H9 (cell line): ENCODE results near the gene ZFAND3. TPM values are rescaled to one million over a fixed set of nuclear protein-coding genes. Genes with fewer than 3 reads are reported as not detected.

Source experiments
- DNase-seq: peaks from one replicate; pipeline ENCODE4 v3.0.0-alpha.2; 2017
- H2AFZ ChIP-seq: one replicate; pipeline ENCODE4 v1.6.1; 2013; ENCODE audit warnings: mild to moderate bottlenecking, low read length, control low read depth, moderate library complexity
- H2AK5ac ChIP-seq: 2 replicates; pipeline ENCODE4 v1.6.1; 2013; ENCODE audit warnings: low read length, control low read depth, mixed read lengths; ENCODE audit not compliant: insufficient read length
- H2BK120ac ChIP-seq: one replicate; pipeline ENCODE4 v1.6.1; 2013; ENCODE audit warnings: low read depth, mild to moderate bottlenecking, low read length, control low read depth, inconsistent platforms; ENCODE audit not compliant: poor library complexity, severe bottlenecking
- H2BK12ac ChIP-seq: 2 replicates; pipeline ENCODE4 v1.6.1; 2013; ENCODE audit warnings: low read length, control low read depth, mixed read lengths, low read depth; ENCODE audit not compliant: insufficient read length
- H2BK15ac ChIP-seq: 2 replicates; pipeline ENCODE4 v1.6.1; 2013; ENCODE audit warnings: low read depth, low read length, control low read depth
- H2BK20ac ChIP-seq: one replicate; pipeline ENCODE4 v1.6.1; 2013; ENCODE audit warnings: low read depth, mild to moderate bottlenecking, low read length, control low read depth, inconsistent platforms; ENCODE audit not compliant: poor library complexity, severe bottlenecking
- H2BK5ac ChIP-seq: 2 replicates; pipeline ENCODE4 v1.6.1; 2013; ENCODE audit warnings: low read length, control low read depth, mixed read lengths; ENCODE audit not compliant: insufficient read length
- H3K14ac ChIP-seq: 2 replicates; pipeline ENCODE4 v1.6.1; 2013; ENCODE audit warnings: low read length, control low read depth; ENCODE audit not compliant: insufficient read depth
- H3K18ac ChIP-seq: 2 replicates; pipeline ENCODE4 v1.6.1; 2013; ENCODE audit warnings: low read depth, mild to moderate bottlenecking, mixed read lengths, low read length, control low read depth; ENCODE audit not compliant: insufficient read length
- H3K23ac ChIP-seq: 2 replicates; pipeline ENCODE4 v1.6.1; 2013; ENCODE audit warnings: low read length, control low read depth, mixed read lengths, low read depth; ENCODE audit not compliant: insufficient read length
- H3K23me2 ChIP-seq: 2 replicates; pipeline ENCODE4 v1.6.1; 2013; ENCODE audit warnings: low read depth, mild to moderate bottlenecking, mixed read lengths, low read length, control low read depth; ENCODE audit not compliant: insufficient read length, poor library complexity, severe bottlenecking
- H3K27ac ChIP-seq: 2 replicates; pipeline ENCODE4 v1.5.1; 2013; ENCODE audit warnings: low read length, control low read depth, mixed read lengths, low read depth; ENCODE audit not compliant: insufficient read length
- H3K27me3 ChIP-seq: 2 replicates; pipeline ENCODE4 v1.6.1; 2013; ENCODE audit warnings: low read length, control low read depth, inconsistent platforms; ENCODE audit not compliant: insufficient read depth
- H3K4ac ChIP-seq: 2 replicates; pipeline ENCODE4 v1.6.1; 2013; ENCODE audit warnings: low read depth, mild to moderate bottlenecking, control low read depth, inconsistent platforms, low read length, moderate library complexity
- H3K4me1 ChIP-seq: 2 replicates; pipeline ENCODE4 v1.6.1; 2013; ENCODE audit warnings: low read length, control low read depth, inconsistent platforms; ENCODE audit not compliant: insufficient read depth
- H3K4me2 ChIP-seq: 2 replicates; pipeline ENCODE4 v1.6.1; 2013; ENCODE audit warnings: low read length, control low read depth, mixed read lengths; ENCODE audit not compliant: insufficient read length, insufficient read depth
- H3K56ac ChIP-seq: 2 replicates; pipeline ENCODE4 v1.6.1; 2013; ENCODE audit warnings: low read depth, mild to moderate bottlenecking, mixed read lengths, low read length, control low read depth; ENCODE audit not compliant: insufficient read length
- H3K79me1 ChIP-seq: 2 replicates; pipeline ENCODE4 v1.6.1; 2013; ENCODE audit warnings: low read depth, mild to moderate bottlenecking, moderate library complexity, low read length, control low read depth, inconsistent platforms; ENCODE audit not compliant: insufficient read depth, poor library complexity, severe bottlenecking
- H3K79me2 ChIP-seq: 2 replicates; pipeline ENCODE4 v1.6.1; 2013; ENCODE audit warnings: low read length, control low read depth, inconsistent platforms; ENCODE audit not compliant: insufficient read depth
- H3K9ac ChIP-seq: 2 replicates; pipeline ENCODE4 v1.6.1; 2013; ENCODE audit warnings: low read length, control low read depth, mixed read lengths; ENCODE audit not compliant: insufficient read length; ENCODE audit errors: extremely low read depth
- H3K9me3 ChIP-seq: one replicate; pipeline ENCODE4 v1.6.1; 2013; ENCODE audit warnings: low read depth, low read length, inconsistent platforms; ENCODE audit not compliant: control insufficient read depth
- H3T11ph ChIP-seq: one replicate; pipeline ENCODE4 v1.6.1; 2013; ENCODE audit warnings: mild to moderate bottlenecking, low read length, control low read depth, inconsistent platforms
- H4K20me1 ChIP-seq: one replicate; pipeline ENCODE4 v1.6.1; 2013; ENCODE audit not compliant: control insufficient read depth, insufficient read length, insufficient read depth
- H4K5ac ChIP-seq: 2 replicates; pipeline ENCODE4 v1.6.1; 2013; ENCODE audit warnings: low read depth, mild to moderate bottlenecking, mixed read lengths, low read length, control low read depth; ENCODE audit not compliant: insufficient read length
- H4K8ac ChIP-seq: replicated peaks from 2 replicates; pipeline ENCODE4 v1.6.1; 2013; ENCODE audit warnings: low read length, control low read depth, mixed read lengths, low read depth; ENCODE audit not compliant: insufficient read length
- H4K91ac ChIP-seq: 2 replicates; pipeline ENCODE4 v1.6.1; 2013; ENCODE audit warnings: low read depth, mild to moderate bottlenecking, moderate library complexity, mixed read lengths, low read length, control low read depth; ENCODE audit not compliant: insufficient read length
- H3K27ac Mint-ChIP-seq, 3 experiments: 2 replicates in 2 of 3; 3 replicates in 1 of 3; pipeline ENCODE4 v1.8.0; 2020 to 2021; ENCODE audit warnings: mixed read lengths in 3 of 3, mild to moderate bottlenecking in 1 of 3, moderate library complexity in 1 of 3
- H3K27me3 Mint-ChIP-seq: 2 replicates; pipeline ENCODE4 v1.8.0; 2021; ENCODE audit warnings: low read depth, mild to moderate bottlenecking, moderate library complexity, mixed read lengths
- H3K36me3 Mint-ChIP-seq, 3 experiments: 2 replicates in 2 of 3; 3 replicates in 1 of 3; pipeline ENCODE4 v1.8.0; 2020 to 2021; ENCODE audit warnings: low read depth in 3 of 3, mixed read lengths in 3 of 3; ENCODE audit not compliant: insufficient read depth in 1 of 3
- H3K4me1 Mint-ChIP-seq, 2 experiments: 2 replicates each; pipeline ENCODE4 v1.8.0; 2020; ENCODE audit warnings: mixed read lengths in 2 of 2
- H3K4me3 Mint-ChIP-seq, 2 experiments: 2 replicates in 1 of 2; 3 replicates in 1 of 2; pipeline ENCODE4 v1.8.0; 2020 to 2021; ENCODE audit warnings: mild to moderate bottlenecking in 2 of 2, mixed read lengths in 2 of 2, moderate library complexity in 1 of 2
- H3K9me3 Mint-ChIP-seq, 2 experiments: 2 replicates in 1 of 2; 3 replicates in 1 of 2; pipeline ENCODE4 v1.8.0; 2020; ENCODE audit warnings: mild to moderate bottlenecking in 2 of 2, mixed read lengths in 2 of 2, moderate library complexity in 1 of 2
- WGBS: extraction: QIAGEN DNeasy Blood & Tissue Kit; methylation state at CpG from one replicate; pipeline ENCODE4 v1.1.7; 2013; ENCODE audit warnings: missing lambda C conversion rate, low lambda C conversion rate, mixed read lengths; ENCODE audit not compliant: insufficient read length; ENCODE audit errors: extremely low coverage; 5-methylcytosine and 5-hydroxymethylcytosine counted together
- total RNA-seq: library from RNA; stranded (reverse); gene quantifications from 2 replicates; pipeline ENCODE4 v1.2.1, GENCODE V29; 2021
- TF ChIP-seq, protein P1 (sequence below): fragments of 200-600 bp; sonication (generic); conservative IDR thresholded peaks from 3 replicates; pipeline ENCODE4 v1.8.0; 2021; ENCODE audit warnings: antibody characterized with exemption, mild to moderate bottlenecking

ZFAND3 gene
- total RNA-seq, 1 experiment from 2014 or later, result 57.7 TPM

DNA sequence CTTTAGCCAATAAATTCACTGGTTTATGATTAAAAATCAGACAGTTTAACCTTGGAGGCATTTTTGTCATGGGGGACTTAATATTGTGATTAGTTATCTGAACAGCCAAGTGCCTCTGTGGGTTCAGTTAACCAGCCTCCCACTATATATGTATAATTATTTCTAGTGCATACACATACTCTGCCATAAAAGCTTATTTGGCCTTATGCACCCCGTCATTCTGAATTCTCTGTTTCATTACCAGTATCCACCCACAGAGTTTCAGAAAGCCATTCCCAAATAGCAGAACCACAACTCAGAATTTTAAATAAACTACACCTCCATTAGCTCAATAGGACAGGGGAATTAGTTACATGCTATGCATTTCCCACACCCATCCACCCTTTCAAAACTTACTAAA, 279.7 kb downstream of the ZFAND3 start:
- no peak overlapping the region for H2BK20ac ChIP-seq
- H3K9ac ChIP-seq, result no peak overlapping the region
- no peak overlapping the region for H4K91ac ChIP-seq
- H2BK15ac ChIP-seq, result no peak overlapping the region
- WGBS, result no CpG with 5 or more reads among the region's 1 CpG
- Mint-ChIP-seq H3K4me3 (no peak overlapping the region), H3K4me1 (peaks cover 4 to 15% of the 10 kb centered on the region in 2 experiments), H3K36me3 (0 out of 7 replicates have a peak, but pooled peaks cover 0 to 4% (median 0%) of the 10 kb centered on the region in 3 experiments), H3K9me3 (no peaks in the 10 kb centered on the region), H3K27ac (no peak overlapping the region), H3K27me3 (no peaks in the 10 kb centered on the region)
- H3K9me3 ChIP-seq, result no peaks in the 10 kb centered on the region
- no peaks in the 10 kb centered on the region for H3K27me3 ChIP-seq
- H2AK5ac ChIP-seq, result no peak overlapping the region
- no peak overlapping the region for H2BK5ac ChIP-seq
- H2BK120ac ChIP-seq, result no peak overlapping the region
- no peak overlapping the region for H2AFZ ChIP-seq
- H3K23ac ChIP-seq, result no peak overlapping the region
- TF ChIP-seq, protein P1, sequence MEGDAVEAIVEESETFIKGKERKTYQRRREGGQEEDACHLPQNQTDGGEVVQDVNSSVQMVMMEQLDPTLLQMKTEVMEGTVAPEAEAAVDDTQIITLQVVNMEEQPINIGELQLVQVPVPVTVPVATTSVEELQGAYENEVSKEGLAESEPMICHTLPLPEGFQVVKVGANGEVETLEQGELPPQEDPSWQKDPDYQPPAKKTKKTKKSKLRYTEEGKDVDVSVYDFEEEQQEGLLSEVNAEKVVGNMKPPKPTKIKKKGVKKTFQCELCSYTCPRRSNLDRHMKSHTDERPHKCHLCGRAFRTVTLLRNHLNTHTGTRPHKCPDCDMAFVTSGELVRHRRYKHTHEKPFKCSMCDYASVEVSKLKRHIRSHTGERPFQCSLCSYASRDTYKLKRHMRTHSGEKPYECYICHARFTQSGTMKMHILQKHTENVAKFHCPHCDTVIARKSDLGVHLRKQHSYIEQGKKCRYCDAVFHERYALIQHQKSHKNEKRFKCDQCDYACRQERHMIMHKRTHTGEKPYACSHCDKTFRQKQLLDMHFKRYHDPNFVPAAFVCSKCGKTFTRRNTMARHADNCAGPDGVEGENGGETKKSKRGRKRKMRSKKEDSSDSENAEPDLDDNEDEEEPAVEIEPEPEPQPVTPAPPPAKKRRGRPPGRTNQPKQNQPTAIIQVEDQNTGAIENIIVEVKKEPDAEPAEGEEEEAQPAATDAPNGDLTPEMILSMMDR, result no peak
- H3K4me2 ChIP-seq, result no peak overlapping the region
- no peak overlapping the region for H2BK12ac ChIP-seq
- no peak overlapping the region for H3T11ph ChIP-seq
- DNase-seq, result no peak
- no peak overlapping the region for H4K5ac ChIP-seq
- H3K4ac ChIP-seq, result no peak overlapping the region
- H3K79me2 ChIP-seq, result no peaks in the 10 kb centered on the region
- H3K23me2 ChIP-seq, result no peaks in the 10 kb centered on the region
- no peaks in the 10 kb centered on the region for H3K4me1 ChIP-seq
- H3K18ac ChIP-seq, result no peak overlapping the region
- H3K14ac ChIP-seq, result no peak overlapping the region
- H3K79me1 ChIP-seq, result no peaks in the 10 kb centered on the region
- no peak overlapping the region for H4K8ac ChIP-seq
- no peak overlapping the region for H3K27ac ChIP-seq
- no peak overlapping the region for H3K56ac ChIP-seq
- no peaks in the 10 kb centered on the region for H4K20me1 ChIP-seq
